HCT116 (cell line): ENCODE measurements around the gene ADARB1. TPM values are rescaled to one million over a fixed set of nuclear protein-coding genes. Genes with fewer than 3 reads are reported as not detected.

ENCODE experiments used
- ATAC-seq: fragments of 200-7000 bp; cut with Tn5 transposase; 2 replicates; pipeline ENCODE4 v1.9.1; 2020; ENCODE audit warnings: mild to moderate bottlenecking, moderate library complexity
- BruUV-seq: library from RNA; stranded (reverse); fragments of 400-500 nt; replicated peaks from 2 replicates; lab custom pipeline; 2021; lab: Mats Ljungman, UMichigan
- CTCF ChIA-PET: fragments of 300-600 bp; sonication (Branson Sonifier 250); formaldehyde crosslinking; loops from one replicate; lab custom pipeline; 2021; ENCODE audit warnings: antibody characterized with exemption; lab: Charles Lee
- POLR2A ChIA-PET: fragments of 300-600, 350-600 bp; sonication (Branson Sonifier 250); formaldehyde crosslinking; loops from one replicate; lab custom pipeline; 2021; ENCODE audit warnings: antibody characterized with exemption; lab: Charles Lee
- RAD21 ChIA-PET, 2 experiments: fragments of 300-600 bp; sonication (Branson Sonifier 250); formaldehyde crosslinking; loops; one replicate each; lab custom pipeline; 2023; ENCODE audit warnings: low total read pairs in 2 of 2; ENCODE audit not compliant: uncharacterized antibody in 2 of 2, unreplicated experiment in 2 of 2, low non-redundant PET in 1 of 2; lab: Charles Lee
- DNase-seq: peaks from one replicate; pipeline ENCODE4 v3.0.0-alpha.2; 2010; ENCODE audit warnings: low read depth, low spot score
- H2AFZ ChIP-seq: fragments of 200-600 bp; shearing (Covaris generic), sonication (generic); 2 replicates; pipeline ENCODE4 v1.6.1; 2017; ENCODE audit warnings: low read depth, mixed run types, mixed read lengths, antibody characterized with exemption, low read length; ENCODE audit not compliant: poor library complexity, severe bottlenecking
- H3K27ac ChIP-seq: 2 replicates; pipeline ENCODE4 v1.5.1; 2012; ENCODE audit warnings: low read depth, low read length
- H3K27me3 ChIP-seq: fragments of 200-600 bp; sonication (generic); 2 replicates; pipeline ENCODE4 v1.6.1; 2016; ENCODE audit warnings: mixed run types, low read length, mixed read lengths; ENCODE audit not compliant: insufficient read depth
- H3K36me3 ChIP-seq, 2 experiments: fragments of 200-500 bp in 1 of 2; fragments of 200-600 bp in 1 of 2; sonication (Bioruptor generic) in 1 of 2; sonication (generic) in 1 of 2; 2 replicates each; pipeline versions ENCODE4 v1.5.1 to v1.6.1; 2014 to 2016; ENCODE audit warnings: low read length in 2 of 2, inconsistent platforms in 1 of 2, mixed read lengths in 1 of 2, mixed run types in 1 of 2; ENCODE audit not compliant: insufficient read depth in 2 of 2, control insufficient read depth in 1 of 2
- H3K4me1 ChIP-seq, 2 experiments: fragments of 200-600 bp in 1 of 2; sonication (generic) in 1 of 2; 2 replicates each; pipeline versions ENCODE4 v1.5.1 to v1.6.1; 2012 to 2017; ENCODE audit warnings: low read length in 2 of 2, inconsistent platforms in 1 of 2, mild to moderate bottlenecking in 1 of 2, mixed read lengths in 1 of 2, mixed run types in 1 of 2, moderate library complexity in 1 of 2; ENCODE audit not compliant: insufficient read depth in 2 of 2, control insufficient read depth in 1 of 2
- H3K4me2 ChIP-seq: fragments of 200-600 bp; sonication (generic); 2 replicates; pipeline ENCODE4 v1.6.1; 2017; ENCODE audit warnings: mixed run types, low read length, mixed read lengths
- H3K4me3 ChIP-seq, 2 experiments: fragments of 200-600 bp in 1 of 2; sonication (generic) in 1 of 2; replicated peaks in 1 of 2; 2 replicates each; pipeline ENCODE4 v1.5.1; 2011 to 2016; ENCODE audit warnings: low read length in 2 of 2, control low read depth in 1 of 2, low read depth in 1 of 2, mild to moderate bottlenecking in 1 of 2, mixed read lengths in 1 of 2, mixed run types in 1 of 2
- H3K79me2 ChIP-seq: fragments of 200-600 bp; sonication (generic); 2 replicates; pipeline ENCODE4 v1.6.1; 2017; ENCODE audit warnings: mild to moderate bottlenecking, mixed run types, low read length, moderate library complexity, mixed read lengths; ENCODE audit not compliant: insufficient read depth
- H3K9ac ChIP-seq: fragments of 200-600 bp; sonication (generic); 2 replicates; pipeline ENCODE4 v1.6.1; 2016; ENCODE audit warnings: low read length, mixed read lengths
- H3K9me2 ChIP-seq: fragments of 200-600 bp; sonication (generic), shearing (Covaris generic); 2 replicates; pipeline ENCODE4 v1.6.1; 2017; ENCODE audit warnings: mixed run types, mild to moderate bottlenecking, moderate library complexity; ENCODE audit not compliant: insufficient read depth
- H3K9me3 ChIP-seq, 2 experiments: fragments of 200-500 bp in 1 of 2; fragments of 200-600 bp in 1 of 2; sonication (Bioruptor generic) in 1 of 2; sonication (generic) in 1 of 2; 2 replicates each; pipeline ENCODE4 v1.6.1; 2014 to 2017; ENCODE audit warnings: low read length in 2 of 2, mixed read lengths in 2 of 2, inconsistent platforms in 1 of 2, low read depth in 1 of 2, mild to moderate bottlenecking in 1 of 2, mixed run types in 1 of 2, moderate library complexity in 1 of 2; ENCODE audit not compliant: control insufficient read depth in 1 of 2, insufficient read depth in 1 of 2
- H4K20me1 ChIP-seq: fragments of 200-600 bp; sonication (generic), shearing (Covaris generic); 2 replicates; pipeline ENCODE4 v1.6.1; 2017; ENCODE audit warnings: mixed run types, mild to moderate bottlenecking, moderate library complexity; ENCODE audit not compliant: insufficient read depth
- CTCF ChIP-seq, 3 experiments: fragments of 200-600 bp in 1 of 3; sonication (generic) in 1 of 3; IDR thresholded peaks in 2 of 3; conservative IDR thresholded peaks in 1 of 3; 2 replicates each; pipeline ENCODE4 v1.5.1; 2012 to 2017; ENCODE audit warnings: low read depth in 2 of 3, low read length in 2 of 3, antibody characterized with exemption in 1 of 3, borderline replicate concordance in 1 of 3, control low read depth in 1 of 3, mild to moderate bottlenecking in 1 of 3, mixed read lengths in 1 of 3, mixed run types in 1 of 3, moderate library complexity in 1 of 3; ENCODE audit not compliant: insufficient read depth in 1 of 3
- EZH2phosphoT487 ChIP-seq: fragments of 200-600 bp; IDR thresholded peaks from 2 replicates; pipeline ENCODE4 v1.6.1; 2018; ENCODE audit warnings: antibody characterized with exemption, borderline replicate concordance
- FOSL1 ChIP-seq: IDR thresholded peaks from 2 replicates; pipeline ENCODE4 v1.6.1; 2012; ENCODE audit warnings: low read depth
- POLR2A ChIP-seq: IDR thresholded peaks from 2 replicates; pipeline ENCODE4 v1.7.0; 2011; ENCODE audit warnings: borderline replicate concordance; ENCODE audit not compliant: insufficient read depth, insufficient read length; ENCODE audit errors: extremely low read depth
- RAD21 ChIP-seq: IDR thresholded peaks from 2 replicates; pipeline ENCODE4 v1.6.1; 2012; ENCODE audit warnings: low read depth, mild to moderate bottlenecking
- SIN3A ChIP-seq: IDR thresholded peaks from 2 replicates; pipeline ENCODE4 v1.6.1; 2012; ENCODE audit warnings: low read depth
- SP1 ChIP-seq: IDR thresholded peaks from 2 replicates; pipeline ENCODE4 v1.6.1; 2012; ENCODE audit warnings: low read depth
- SRF ChIP-seq: IDR thresholded peaks from 2 replicates; pipeline ENCODE4 v1.6.1; 2012; ENCODE audit warnings: low read depth
- TCF7L2 ChIP-seq: IDR thresholded peaks from 2 replicates; pipeline ENCODE4 v1.7.0; 2011; ENCODE audit warnings: borderline replicate concordance, inconsistent platforms; ENCODE audit not compliant: insufficient read depth, insufficient read length; ENCODE audit errors: extremely low read depth
- YY1 ChIP-seq: IDR thresholded peaks from 2 replicates; pipeline ENCODE4 v1.6.1; 2011; ENCODE audit warnings: low read length, low read depth, moderate library complexity, mild to moderate bottlenecking; ENCODE audit not compliant: insufficient replicate concordance; ENCODE audit errors: extremely low read depth
- ZFX ChIP-seq: fragments of 450-650 bp; IDR thresholded peaks from 2 replicates; pipeline ENCODE4 v1.6.1; 2017
- intact Hi-C: fragments of 100-400 bp; cut with micrococcal nuclease; formaldehyde crosslinking; loops from 2 replicates; pipeline ENCODE4 v1.10.0; 2022
- total RNA-seq: library from RNA; stranded (reverse); gene quantifications from one replicate; pipeline ENCODE4 v1.2.1, GENCODE V29; 2021; ENCODE audit not compliant: unreplicated experiment
- TF ChIP-seq, protein P1 (sequence below): IDR thresholded peaks from 2 replicates; pipeline ENCODE4 v1.6.1; 2012; ENCODE audit warnings: low read depth

The ADARB1 gene
- total RNA-seq, 1 experiment from 2014 or later: 13.5 TPM

- TF ChIP-seq RAD21 (no peak), YY1 (no peak), SIN3A (no peak)
These were observed 89.2 kb downstream of the ADARB1 start (continued) for GRCh38 chr21:45163413-45164123.

DNA sequence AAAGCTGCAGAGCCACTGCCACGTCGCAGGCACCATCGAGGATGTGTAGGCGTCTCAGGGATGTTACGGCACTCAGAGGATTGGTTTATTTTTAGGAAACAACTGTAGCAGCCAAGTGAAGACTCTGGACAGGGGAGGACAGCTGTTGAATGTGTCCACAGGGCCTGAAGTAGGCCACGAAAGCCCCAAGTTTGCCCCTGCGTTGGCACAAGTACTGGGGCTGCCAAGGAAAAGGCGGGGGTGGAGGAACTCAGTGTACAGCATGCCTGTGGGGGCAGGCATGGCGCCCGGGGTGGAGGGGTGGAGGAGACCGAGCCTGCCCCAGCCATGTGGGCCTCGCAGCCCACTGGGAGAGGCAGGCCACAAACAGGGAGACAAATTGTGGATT lies 89.7 kb downstream of the ADARB1 start:
- H3K36me3 ChIP-seq: no peaks in the 10 kb centered on the region
- H2AFZ ChIP-seq: no peak overlapping the region
- H3K9ac ChIP-seq: no peak overlapping the region
- no peak for TF ChIP-seq EZH2phosphoT487
- TF ChIP-seq, protein P1, sequence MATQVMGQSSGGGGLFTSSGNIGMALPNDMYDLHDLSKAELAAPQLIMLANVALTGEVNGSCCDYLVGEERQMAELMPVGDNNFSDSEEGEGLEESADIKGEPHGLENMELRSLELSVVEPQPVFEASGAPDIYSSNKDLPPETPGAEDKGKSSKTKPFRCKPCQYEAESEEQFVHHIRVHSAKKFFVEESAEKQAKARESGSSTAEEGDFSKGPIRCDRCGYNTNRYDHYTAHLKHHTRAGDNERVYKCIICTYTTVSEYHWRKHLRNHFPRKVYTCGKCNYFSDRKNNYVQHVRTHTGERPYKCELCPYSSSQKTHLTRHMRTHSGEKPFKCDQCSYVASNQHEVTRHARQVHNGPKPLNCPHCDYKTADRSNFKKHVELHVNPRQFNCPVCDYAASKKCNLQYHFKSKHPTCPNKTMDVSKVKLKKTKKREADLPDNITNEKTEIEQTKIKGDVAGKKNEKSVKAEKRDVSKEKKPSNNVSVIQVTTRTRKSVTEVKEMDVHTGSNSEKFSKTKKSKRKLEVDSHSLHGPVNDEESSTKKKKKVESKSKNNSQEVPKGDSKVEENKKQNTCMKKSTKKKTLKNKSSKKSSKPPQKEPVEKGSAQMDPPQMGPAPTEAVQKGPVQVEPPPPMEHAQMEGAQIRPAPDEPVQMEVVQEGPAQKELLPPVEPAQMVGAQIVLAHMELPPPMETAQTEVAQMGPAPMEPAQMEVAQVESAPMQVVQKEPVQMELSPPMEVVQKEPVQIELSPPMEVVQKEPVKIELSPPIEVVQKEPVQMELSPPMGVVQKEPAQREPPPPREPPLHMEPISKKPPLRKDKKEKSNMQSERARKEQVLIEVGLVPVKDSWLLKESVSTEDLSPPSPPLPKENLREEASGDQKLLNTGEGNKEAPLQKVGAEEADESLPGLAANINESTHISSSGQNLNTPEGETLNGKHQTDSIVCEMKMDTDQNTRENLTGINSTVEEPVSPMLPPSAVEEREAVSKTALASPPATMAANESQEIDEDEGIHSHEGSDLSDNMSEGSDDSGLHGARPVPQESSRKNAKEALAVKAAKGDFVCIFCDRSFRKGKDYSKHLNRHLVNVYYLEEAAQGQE: no peak
- TF ChIP-seq SP1: no peak
- TF ChIP-seq SRF: no peak
- no peak for TF ChIP-seq CTCF (IDR thresholded peaks at IDR 0.05 in 2 of 3, conservative IDR thresholded peaks at IDR 0.05 in 1 of 3; ENCODE audit: borderline replicate concordance in 1 of 3, insufficient read depth in 1 of 3, low read depth in 2 of 3, low read length in 2 of 3)
- TF ChIP-seq POLR2A: no peak
- TF ChIP-seq ZFX: no peak
- no peak for TF ChIP-seq FOSL1
- no peak for TF ChIP-seq TCF7L2
- no peak overlapping the region for H3K4me3 ChIP-seq
- BruUV-seq: no TSS peak
- no peaks in the 10 kb centered on the region; a peak in 2 of 4 replicates for H3K4me1 ChIP-seq
- H3K9me3 ChIP-seq: no peaks in the 10 kb centered on the region
- H4K20me1 ChIP-seq: no peaks in the 10 kb centered on the region
- no peaks in the 10 kb centered on the region for H3K27me3 ChIP-seq
- intact Hi-C loops: no loop called here
- RAD21 ChIA-PET: no interaction called here
- H3K9me2 ChIP-seq: no peaks in the 10 kb centered on the region
- CTCF ChIA-PET: no interaction called here
- POLR2A ChIA-PET: interaction anchor here (0.5 kb wide), 1 partner anchor 79 kb away, joined by 3 read pairs; no protein-coding TSS in a partner anchor
- no peaks in the 10 kb centered on the region for H3K79me2 ChIP-seq
- H3K27ac ChIP-seq: no peak overlapping the region
- no peak overlapping the region for H3K4me2 ChIP-seq
- DNase-seq: no peak
- no peak for ATAC-seq
